Karpas-422 (cell line): ENCODE results near the gene NUDC. TPM values are rescaled to one million over a fixed set of nuclear protein-coding genes. Genes with fewer than 3 reads are reported as not detected.

Experiments used
- DNase-seq: peaks from one replicate; pipeline ENCODE4 v3.0.0-alpha.2; 2015
- H2AFZ ChIP-seq: fragments of 200-600 bp; sonication (generic); 2 replicates; pipeline ENCODE4 v1.6.1; 2014; ENCODE audit warnings: antibody characterized with exemption, low read length, mixed read lengths
- H3K27ac ChIP-seq: fragments of 200-600 bp; sonication (generic); 2 replicates; pipeline ENCODE4 v1.5.1; 2014; ENCODE audit warnings: mild to moderate bottlenecking, low read length, moderate library complexity
- H3K27me3 ChIP-seq: fragments of 200-600 bp; sonication (generic); 2 replicates; pipeline ENCODE4 v1.6.1; 2014; ENCODE audit warnings: low read length, mixed read lengths
- H3K36me3 ChIP-seq: fragments of 200-600 bp; sonication (generic); 2 replicates; pipeline ENCODE4 v1.6.1; 2014; ENCODE audit warnings: low read length, mixed read lengths; ENCODE audit not compliant: insufficient read depth
- H3K4me1 ChIP-seq: fragments of 200-600 bp; sonication (generic); 2 replicates; pipeline ENCODE4 v1.6.1; 2014; ENCODE audit warnings: mild to moderate bottlenecking, low read length, mixed read lengths
- H3K4me2 ChIP-seq: fragments of 200-600 bp; sonication (generic); 2 replicates; pipeline ENCODE4 v1.6.1; 2014; ENCODE audit warnings: low read length, low read depth, mild to moderate bottlenecking; ENCODE audit not compliant: poor library complexity, severe bottlenecking
- H3K4me3 ChIP-seq: fragments of 200-600 bp; sonication (generic); 2 replicates; pipeline ENCODE4 v1.5.1; 2014; ENCODE audit warnings: mild to moderate bottlenecking, antibody characterized with exemption, low read length, mixed read lengths
- H3K79me2 ChIP-seq: fragments of 200-600 bp; sonication (generic); 2 replicates; pipeline ENCODE4 v1.6.1; 2014; ENCODE audit warnings: mild to moderate bottlenecking, low read length, mixed read lengths
- H3K9ac ChIP-seq: fragments of 200-600 bp; sonication (generic); 2 replicates; pipeline ENCODE4 v1.6.0; 2014; ENCODE audit warnings: low read length
- H3K9me2 ChIP-seq: fragments of 200-600 bp; sonication (generic), shearing (Covaris generic); replicated peaks from 2 replicates; pipeline ENCODE4 v1.6.0; 2014; ENCODE audit warnings: mild to moderate bottlenecking, low read length, moderate library complexity; ENCODE audit not compliant: insufficient read depth
- H3K9me3 ChIP-seq: fragments of 300-700, 200-600 bp; sonication (generic); 2 replicates; pipeline ENCODE4 v1.6.1; 2014; ENCODE audit warnings: low read length, mixed read lengths
- H4K20me1 ChIP-seq: fragments of 200-600 bp; sonication (generic); 2 replicates; pipeline ENCODE4 v1.6.1; 2014; ENCODE audit warnings: mild to moderate bottlenecking, antibody characterized with exemption, low read length, low read depth; ENCODE audit not compliant: insufficient read depth
- total RNA-seq: library from RNA; depleted of rRNA; stranded (reverse); fragments of >200 nt; shearing (Covaris generic); gene quantifications from 2 replicates; pipeline ENCODE4 v1.2.3, GENCODE V29; 2014; ENCODE audit warnings: low replicate concordance

NUDC gene
- total RNA-seq, 1 experiment from 2014 or later = 28.1 TPM

GRCh38 chr1:26907071-26907917 is 14.2 kb upstream of the NUDC start:
- Histone ChIP-seq H3K4me3 (no peak overlapping the region), H3K9me2 (no peaks in the 10 kb centered on the region), H3K27me3 (no peaks in the 10 kb centered on the region), H3K27ac (no peak overlapping the region), H3K9ac (no peak overlapping the region), H3K79me2 (no peaks in the 10 kb centered on the region), H4K20me1 (no peaks in the 10 kb centered on the region), H3K4me1 (no peaks in the 10 kb centered on the region), H2AFZ (no peak overlapping the region), H3K9me3 (no peaks in the 10 kb centered on the region), H3K4me2 (no peak overlapping the region), H3K36me3 (no peaks in the 10 kb centered on the region)
- no peak for DNase-seq

DNA sequence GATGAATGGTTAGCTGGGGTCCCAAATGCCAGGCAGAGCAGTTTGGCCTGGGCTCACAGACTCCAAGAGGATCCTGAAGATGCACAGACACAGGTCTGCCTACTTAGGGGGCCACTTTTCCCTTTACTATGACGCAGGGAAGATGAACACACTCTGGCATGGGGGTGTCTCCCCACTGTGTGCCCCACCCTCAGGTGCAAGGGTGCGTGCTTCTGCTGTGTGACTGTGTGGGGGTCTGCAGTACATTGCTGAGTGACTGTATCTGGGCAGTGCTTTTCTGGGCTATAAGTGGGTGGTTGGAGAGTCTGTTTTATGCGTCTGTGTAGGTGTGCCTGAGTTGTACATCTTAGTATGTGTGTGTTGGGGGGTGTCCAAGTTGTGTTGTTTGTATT is 11.6 kb upstream of the NUDC start:
- no peak overlapping the region for H3K4me2 ChIP-seq
- no peak overlapping the region for H3K9ac ChIP-seq
- no peaks in the 10 kb centered on the region for H3K9me2 ChIP-seq
- no peak for DNase-seq
- H2AFZ ChIP-seq = no peak overlapping the region
- H3K9me3 ChIP-seq = no peaks in the 10 kb centered on the region
- H3K36me3 ChIP-seq = no peaks in the 10 kb centered on the region
- H4K20me1 ChIP-seq = no peaks in the 10 kb centered on the region
- no peak overlapping the region for H3K27ac ChIP-seq
- H3K79me2 ChIP-seq = no peaks in the 10 kb centered on the region
- no peaks in the 10 kb centered on the region for H3K27me3 ChIP-seq
- H3K4me3 ChIP-seq = no peak overlapping the region
- no peaks in the 10 kb centered on the region; the same call in 1 of the 2 replicates for H3K4me1 ChIP-seq

GRCh38 chr1:26910343-26911160 is 11.0 kb upstream of the NUDC start:
- no peaks in the 10 kb centered on the region for H4K20me1 ChIP-seq
- no peaks in the 10 kb centered on the region for H3K9me2 ChIP-seq
- no peaks in the 10 kb centered on the region for H3K9me3 ChIP-seq
- no peak for DNase-seq
- H3K4me1 ChIP-seq = no peaks in the 10 kb centered on the region; the same call in 1 of the 2 replicates
- H3K4me3 ChIP-seq = no peak overlapping the region
- no peaks in the 10 kb centered on the region for H3K36me3 ChIP-seq
- H3K27me3 ChIP-seq = no peaks in the 10 kb centered on the region
- H3K9ac ChIP-seq = no peak overlapping the region
- H3K27ac ChIP-seq = no peak overlapping the region
- H2AFZ ChIP-seq = no peak overlapping the region
- no peaks in the 10 kb centered on the region for H3K79me2 ChIP-seq
- no peak overlapping the region for H3K4me2 ChIP-seq

DNA sequence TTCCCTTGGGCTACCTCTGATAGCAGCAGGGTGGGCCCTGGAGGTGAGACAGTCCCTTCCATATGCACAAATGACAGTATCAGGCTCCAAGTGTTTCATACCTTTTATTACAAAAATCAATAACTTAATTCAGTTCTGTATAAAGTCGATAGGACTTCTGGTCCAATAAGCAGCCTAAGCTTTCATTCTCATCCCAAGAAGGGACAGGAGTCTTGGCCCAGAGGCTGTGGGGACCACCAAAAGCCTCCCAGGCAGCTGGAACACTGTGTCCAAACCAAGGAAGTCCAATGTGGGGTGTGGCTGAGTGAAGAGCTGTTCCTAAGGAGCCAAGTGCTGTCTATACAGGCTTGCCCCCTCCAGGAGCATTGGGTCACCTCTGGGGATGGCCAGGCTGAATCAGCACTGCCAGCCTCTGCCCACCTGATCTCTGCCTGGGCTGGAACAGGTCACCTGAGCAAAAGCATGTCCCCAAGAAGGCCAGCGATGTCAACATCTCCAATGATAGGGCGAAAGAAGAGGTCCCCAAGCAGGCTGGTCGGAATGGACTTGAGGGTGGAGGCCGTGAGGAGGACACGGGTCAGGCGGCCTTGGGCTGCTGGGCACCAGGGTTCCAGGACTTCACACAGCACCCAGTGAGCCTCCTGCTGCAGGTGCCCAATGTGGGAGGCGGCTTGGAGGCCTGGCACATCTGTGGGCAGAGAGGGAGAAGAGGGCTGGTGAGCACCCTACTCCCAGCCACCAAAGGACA is 10.0 kb upstream of the NUDC start:
- H3K36me3 ChIP-seq = no peaks in the 10 kb centered on the region
- H2AFZ ChIP-seq = no peak overlapping the region
- no peak for DNase-seq
- no peak overlapping the region for H3K9ac ChIP-seq
- no peaks in the 10 kb centered on the region; the same call in 1 of the 2 replicates for H3K4me1 ChIP-seq
- H3K27me3 ChIP-seq = no peaks in the 10 kb centered on the region
- H3K79me2 ChIP-seq = no peaks in the 10 kb centered on the region
- H3K4me3 ChIP-seq = no peak overlapping the region
- no peaks in the 10 kb centered on the region for H3K9me2 ChIP-seq
- no peaks in the 10 kb centered on the region for H4K20me1 ChIP-seq
- H3K27ac ChIP-seq = no peak overlapping the region
- no peak overlapping the region for H3K4me2 ChIP-seq
- no peaks in the 10 kb centered on the region for H3K9me3 ChIP-seq

GRCh38 chr1:26912147-26912490 is 9.4 kb upstream of the NUDC start:
- Histone ChIP-seq H3K4me2 (no peak overlapping the region), H4K20me1 (no peaks in the 10 kb centered on the region), H3K27ac (no peak overlapping the region), H3K79me2 (no peaks in the 10 kb centered on the region), H3K9me2 (no peaks in the 10 kb centered on the region), H3K4me3 (no peak overlapping the region), H3K36me3 (no peaks in the 10 kb centered on the region), H3K4me1 (no peaks in the 10 kb centered on the region; the same call in 1 of the 2 replicates), H2AFZ (no peak overlapping the region), H3K9ac (no peak overlapping the region), H3K27me3 (no peaks in the 10 kb centered on the region), H3K9me3 (no peaks in the 10 kb centered on the region)
- DNase-seq = no peak

DNA sequence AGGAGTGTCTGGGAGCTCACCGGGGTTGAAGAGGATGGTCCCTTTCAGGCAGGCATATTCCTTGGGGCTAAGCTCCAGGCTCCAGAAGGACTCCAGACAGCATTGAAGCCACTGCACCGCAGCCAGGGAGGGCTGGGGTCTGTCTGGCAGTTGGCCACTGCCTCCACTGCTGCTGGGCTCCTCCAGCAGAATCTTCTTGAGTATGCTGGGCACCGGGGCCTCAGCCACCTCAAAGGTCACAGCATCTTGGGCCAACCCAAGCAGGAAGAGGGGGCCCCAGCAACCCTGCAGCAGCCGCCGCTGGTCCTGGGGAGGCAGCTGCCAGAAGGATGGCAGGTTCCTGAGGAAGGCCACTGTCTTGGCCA is 8.2 kb upstream of the NUDC start:
- H3K79me2 ChIP-seq = no peaks in the 10 kb centered on the region
- no peaks in the 10 kb centered on the region for H3K9me2 ChIP-seq
- H3K27ac ChIP-seq = no peak overlapping the region
- no peak for DNase-seq
- H2AFZ ChIP-seq = no peak overlapping the region
- no peak overlapping the region for H3K4me3 ChIP-seq
- no peaks in the 10 kb centered on the region for H3K27me3 ChIP-seq
- no peaks in the 10 kb centered on the region for H3K36me3 ChIP-seq
- H4K20me1 ChIP-seq = no peaks in the 10 kb centered on the region
- no peaks in the 10 kb centered on the region for H3K9me3 ChIP-seq
- no peak overlapping the region for H3K4me2 ChIP-seq
- H3K9ac ChIP-seq = no peak overlapping the region
- no peaks in the 10 kb centered on the region; the same call in 1 of the 2 replicates for H3K4me1 ChIP-seq

DNA sequence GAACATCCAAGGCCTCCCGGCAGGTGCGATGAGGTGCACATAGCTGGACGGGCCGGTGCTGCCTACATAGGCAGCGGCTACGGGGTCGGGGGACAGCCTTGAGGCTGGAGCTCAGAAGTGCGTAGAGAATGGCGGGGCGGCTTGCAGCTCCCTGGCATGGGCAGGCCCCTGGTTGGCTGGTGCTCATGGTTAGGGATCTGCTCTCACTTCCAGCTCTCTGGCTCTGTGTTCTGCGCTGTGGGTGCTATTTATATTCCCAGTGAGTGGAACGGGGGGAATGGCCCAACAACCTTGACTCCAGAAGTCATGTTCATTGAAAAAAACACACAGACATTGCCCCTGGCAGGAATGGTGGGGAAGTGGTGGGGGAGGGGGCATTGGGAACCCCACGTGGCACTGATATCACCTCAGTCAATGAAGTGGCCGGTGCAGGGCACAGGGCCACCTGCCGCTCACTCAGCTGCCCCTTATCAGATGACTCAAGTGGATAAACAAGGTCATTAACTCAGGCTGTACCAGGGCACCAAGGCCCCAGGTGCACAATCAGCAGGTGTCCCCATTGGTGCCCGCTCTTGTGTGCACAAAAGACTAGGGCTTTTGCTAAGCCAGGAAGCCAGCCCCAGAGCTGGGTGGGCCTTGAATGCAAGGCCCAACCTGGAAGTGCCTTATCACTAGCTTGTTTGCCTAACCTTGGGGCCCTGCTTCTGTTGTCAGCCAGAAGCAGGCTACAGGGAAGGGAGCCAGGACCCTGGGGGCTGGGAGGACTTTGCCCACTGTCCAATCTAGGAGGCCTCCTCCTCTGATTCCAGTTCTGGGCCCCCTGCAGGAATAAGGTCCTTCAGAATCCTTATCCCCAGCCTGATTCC is 7.6 kb upstream of the NUDC start, which contains the start of gene NR0B2:
Gene NR0B2 (minus strand): TSS at position 222 of the 866 bp plus-strand sequence. CDS start 35 bp downstream, at position 187.
- no peak within 1 kb of the TSS for H3K27ac ChIP-seq

More for the DNA sequence above, 7.6 kb upstream of the NUDC start, which contains the start of gene NR0B2:
- Histone ChIP-seq H3K4me2 (no peak within 1 kb of the TSS), H3K36me3 (no peaks in the 10 kb centered on the region), H3K27me3 (no peaks in the 10 kb centered on the region), H3K9me2 (no peaks in the 10 kb centered on the region), H3K9me3 (no peaks in the 10 kb centered on the region), H4K20me1 (no peaks in the 10 kb centered on the region), H3K79me2 (no peaks in the 10 kb centered on the region), H3K4me3 (no peak within 1 kb of the TSS), H2AFZ (no peak within 1 kb of the TSS), H3K4me1 (no peaks in the 10 kb centered on the region; the same call in 1 of the 2 replicates), H3K9ac (no peak within 1 kb of the TSS)
- DNase-seq = no peak
